Coronary artery (tissue), 2 donors: ENCODE data around the gene TLE3.

Source experiments
- DNase-seq: peaks from one replicate; pipeline ENCODE4 v3.0.0-alpha.2; 2017; ENCODE audit warnings: low spot score
- H3K27ac ChIP-seq, 2 donors: fragments of 200-600 bp; sonication (generic); one replicate each; pipeline ENCODE4 v1.5.1; 2016 to 2019
- H3K4me3 ChIP-seq: fragments of 200-600 bp; sonication (generic); 2 replicates; pipeline ENCODE4 v1.5.1; 2016; ENCODE audit warnings: mild to moderate bottlenecking, moderate library complexity
- CTCF ChIP-seq: fragments of 200-600 bp; sonication (generic); IDR thresholded peaks from one replicate; pipeline ENCODE4 v1.5.1; 2019; ENCODE audit warnings: antibody characterized with exemption

The TLE3 gene

GRCh38 chr15:70066447-70066846 is 31.3 kb downstream of the TLE3 start:
- no peak overlapping the region for H3K27ac ChIP-seq
- H3K4me3 ChIP-seq, result no peak overlapping the region
- no peak for DNase-seq
- no peak for TF ChIP-seq CTCF

DNA sequence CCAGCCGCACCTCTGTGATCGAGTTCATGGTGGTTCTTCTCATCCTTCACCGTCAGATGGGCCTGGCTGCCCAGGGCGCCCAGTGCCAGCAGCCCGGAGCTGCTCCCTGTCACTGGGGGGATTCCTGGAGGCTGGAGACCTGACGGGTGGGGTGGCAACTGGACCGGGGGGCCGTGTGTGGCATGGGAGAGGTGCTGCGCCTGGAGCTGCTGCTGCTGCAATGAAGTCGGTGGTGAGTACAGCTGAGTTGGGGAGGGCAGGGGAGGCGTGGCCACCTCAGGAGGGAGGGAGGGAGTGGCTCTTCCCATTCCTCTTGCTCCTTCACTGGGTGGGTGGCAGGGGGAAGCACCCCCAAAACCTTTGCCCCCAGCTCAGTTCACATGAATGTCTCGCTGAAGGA is 31.7 kb downstream of the TLE3 start:
- TF ChIP-seq CTCF, result no peak
- Histone ChIP-seq H3K4me3 (no peak overlapping the region), H3K27ac (no peak overlapping the region)
- no peak for DNase-seq

DNA sequence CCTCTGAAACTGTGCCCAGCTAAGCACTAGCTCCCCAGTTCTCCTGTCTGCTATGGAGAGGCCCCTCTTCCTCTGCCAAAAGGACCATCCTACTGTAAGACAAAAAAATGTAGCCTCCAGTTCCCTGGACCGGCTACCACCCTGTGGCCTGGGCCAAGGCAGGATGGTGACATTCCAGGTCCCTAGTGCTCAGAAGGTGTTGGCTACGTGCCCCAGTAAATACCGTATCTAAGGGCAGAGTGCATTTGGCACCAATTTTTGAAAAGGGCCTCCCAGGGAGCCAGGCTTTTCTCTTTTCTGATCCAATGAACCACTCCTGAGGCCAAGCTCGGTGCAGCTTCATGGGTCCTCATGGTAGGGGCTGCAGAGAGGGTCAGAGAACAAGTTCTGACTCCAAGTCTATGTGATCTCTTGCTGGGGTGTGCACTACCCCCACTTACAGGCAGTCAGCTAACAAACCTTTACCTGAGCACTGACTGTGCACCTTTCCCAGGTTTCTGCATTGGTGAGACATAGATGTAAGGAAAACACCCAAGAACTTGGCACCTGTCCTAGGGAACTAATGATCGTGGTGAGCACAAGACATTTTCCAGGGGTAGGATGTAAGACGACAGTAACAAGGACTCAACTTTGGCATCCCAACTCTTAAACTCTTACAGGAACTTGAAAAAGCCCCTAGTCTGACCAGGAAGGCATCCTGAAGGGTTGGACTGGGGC is 32.6 kb downstream of the TLE3 start:
- H3K27ac ChIP-seq, result no peak overlapping the region
- no peak for TF ChIP-seq CTCF
- no peak overlapping the region for H3K4me3 ChIP-seq
- DNase-seq, result no peak

GRCh38 chr15:70064441-70064840 is 33.3 kb downstream of the TLE3 start:
- TF ChIP-seq CTCF, result no peak
- H3K4me3 ChIP-seq, result no peak overlapping the region
- no peak for DNase-seq
- H3K27ac ChIP-seq, result no peak overlapping the region

GRCh38 chr15:70063980-70064379 is 33.7 kb downstream of the TLE3 start:
- TF ChIP-seq CTCF, result no peak
- Histone ChIP-seq H3K4me3 (no peak overlapping the region), H3K27ac (no peak overlapping the region)
- no peak for DNase-seq

DNA sequence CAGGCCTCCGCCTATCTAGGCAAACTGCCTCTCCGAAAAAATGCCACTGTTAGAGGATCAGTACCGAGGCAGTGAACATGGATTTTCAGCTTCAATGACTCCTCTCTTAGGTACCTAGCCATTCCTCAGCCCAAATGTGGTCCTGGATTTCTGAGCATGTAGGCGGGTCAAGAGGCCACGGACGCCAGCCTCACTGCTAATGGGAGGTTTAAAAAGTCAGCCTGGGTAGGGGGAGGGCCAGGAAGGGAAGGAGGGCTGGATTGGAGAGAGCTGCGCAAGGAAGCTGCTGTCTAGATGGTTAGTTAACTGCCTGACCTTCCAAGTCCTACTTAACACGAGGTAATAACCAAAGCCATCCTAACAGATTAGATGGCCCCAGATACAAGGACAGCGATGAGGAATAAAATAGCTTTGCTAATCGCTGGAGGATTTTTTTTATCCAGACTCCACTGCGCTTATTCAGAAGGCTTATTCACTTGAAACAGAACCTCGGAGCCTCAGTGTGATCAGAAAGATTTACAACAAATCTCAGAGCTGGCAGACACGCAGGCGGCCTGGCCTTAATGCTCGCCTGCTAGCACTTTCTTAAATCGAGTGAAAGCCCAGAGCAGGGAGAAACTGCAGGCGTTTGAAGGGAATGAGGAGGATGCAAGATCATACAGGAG is 34.3 kb downstream of the TLE3 start:
- Histone ChIP-seq H3K4me3 (no peak overlapping the region), H3K27ac (no peak overlapping the region)
- no peak for DNase-seq
- TF ChIP-seq CTCF, result no peak
